Left renal pelvis (tissue), 4 donors: ENCODE results near the gene GPC2. TPM values are rescaled to one million over a fixed set of nuclear protein-coding genes. Genes with fewer than 3 reads are reported as not detected.

Experiments used
- DNase-seq, 4 donors: peaks; one replicate each; pipeline ENCODE4 v3.0.0-alpha.2; 2013; ENCODE audit warnings: low read depth in 4 of 4, low spot score in 3 of 4
- polyA plus RNA-seq, 4 donors: library from polyadenylated mRNA; unstranded; fragments of 120-200 nt; gene quantifications; one replicate each; pipeline ENCODE4 v1.2.1, GENCODE V29; 2013; ENCODE audit not compliant: insufficient read length in 4 of 4

Gene GPC2
- polyA plus RNA-seq, 4 donors, result 6.4 to 18.3 (median 8.8) TPM

- DNase-seq, result no peak
Observed at GRCh38 chr7:100126239-100126930, 50.8 kb downstream of the GPC2 start.

GRCh38 chr7:100124301-100125230 lies 52.6 kb downstream of the GPC2 start:
- no peak for DNase-seq

- DNase-seq, result no peak
Observed at GRCh38 chr7:100122568-100122967, 54.6 kb downstream of the GPC2 start.

- no peak for DNase-seq
Observed at GRCh38 chr7:100122067-100122466, 55.1 kb downstream of the GPC2 start.

GRCh38 chr7:100120733-100121036 lies 56.5 kb downstream of the GPC2 start:
- DNase-seq, result no peak

GRCh38 chr7:100119970-100120732 lies 57.0 kb downstream of the GPC2 start:
- DNase-seq, result no peak

Other genes with a start within 250 kb of the GPC2 start
- gene GJC3, start 247.8 kb downstream of the GPC2 start, polyA plus RNA-seq, result 1 to 10 TPM in 3 of 4 donors, under 1 TPM in 1; 0.87 to 1.5 (median 1.2) TPM
- 10 to 100 TPM in 3 of 4 donors, 1 to 10 TPM in 1; 2.5 to 62.9 (median 43.6) TPM for gene AZGP1, start 201.3 kb downstream of the GPC2 start, polyA plus RNA-seq
- gene ZKSCAN1, start 161.8 kb downstream of the GPC2 start, polyA plus RNA-seq, result 10 to 100 TPM; 47.5 to 62.2 (median 58.1) TPM
- gene ZSCAN21, start 127.6 kb downstream of the GPC2 start, polyA plus RNA-seq, result 10 to 100 TPM; 18.1 to 22.8 (median 20.9) TPM
- 10 to 100 TPM; 35.6 to 57.3 (median 54.5) TPM for gene ZNF3, start 95.7 kb downstream of the GPC2 start, polyA plus RNA-seq
- 100 to 1,000 TPM; 103 to 137 (median 126) TPM for gene COPS6, start 88.4 kb downstream of the GPC2 start, polyA plus RNA-seq
- 100 to 1,000 TPM in 3 of 4 donors, 10 to 100 TPM in 1; 94.6 to 165 (median 144) TPM for gene MCM7, start 76.0 kb downstream of the GPC2 start, polyA plus RNA-seq
- gene AP4M1, start 75.7 kb downstream of the GPC2 start, polyA plus RNA-seq, result 10 to 100 TPM; 26.1 to 39.2 (median 29.8) TPM
- 10 to 100 TPM; 46.3 to 69.7 (median 59.6) TPM for gene TAF6, start 58.0 kb downstream of the GPC2 start, polyA plus RNA-seq
- gene CNPY4, start 57.7 kb downstream of the GPC2 start, polyA plus RNA-seq, result 10 to 100 TPM; 40.7 to 90.5 (median 45.0) TPM
- gene MBLAC1, start 50.4 kb downstream of the GPC2 start, polyA plus RNA-seq, result 1 to 10 TPM in 3 of 4 donors, under 1 TPM in 1; 0.99 to 2.3 (median 1.6) TPM
- gene LAMTOR4, start 28.5 kb downstream of the GPC2 start, polyA plus RNA-seq, result 100 to 1,000 TPM in 1 of 4 donors, 10 to 100 TPM in 3; 79.5 to 129 (median 92.6) TPM
- 10 to 100 TPM; 14.4 to 32.2 (median 19.1) TPM for gene TRAPPC14, start 18.7 kb downstream of the GPC2 start, polyA plus RNA-seq
- gene GAL3ST4, start 8.8 kb downstream of the GPC2 start, polyA plus RNA-seq, result 10 to 100 TPM in 1 of 4 donors, 1 to 10 TPM in 3; 5.8 to 14.2 (median 8.1) TPM
- gene STAG3, start 537 bp upstream of the GPC2 start, polyA plus RNA-seq, result 10 to 100 TPM; 11.3 to 31.0 (median 17.0) TPM
- gene PVRIG, start 42.6 kb upstream of the GPC2 start, polyA plus RNA-seq, result 1 to 10 TPM; 3.5 to 8.5 (median 5.2) TPM
- gene SPDYE3, start 130.3 kb upstream of the GPC2 start, polyA plus RNA-seq, result 1 to 10 TPM; 5.0 to 8.9 (median 6.8) TPM
- gene PILRB, start 180.7 kb upstream of the GPC2 start, polyA plus RNA-seq, result 10 to 100 TPM; 21.5 to 61.4 (median 32.0) TPM
- gene PILRA, start 196.1 kb upstream of the GPC2 start, polyA plus RNA-seq, result 1 to 10 TPM; 4.1 to 6.9 (median 4.9) TPM